ENCODE measurements around the gene ASB18.

Gene ASB18

GRCh38 chr2:236236559-236237452 lies 27.4 kb downstream of the ASB18 start:
- no peak for DNase-seq (ENCODE audit: extremely low read depth, low read depth)
- no peak for TF ChIP-seq CTCF (IDR thresholded peaks at IDR 0.05; ENCODE audit: low read depth, low read length)

- no peak for DNase-seq (ENCODE audit: extremely low read depth, low read depth)
- TF ChIP-seq CTCF (IDR thresholded peaks at IDR 0.05; ENCODE audit: low read depth, low read length), result no peak
These were observed 35.0 kb downstream of the ASB18 start for GRCh38 chr2:236229186-236229585.

- DNase-seq (ENCODE audit: extremely low read depth, low read depth), result no peak
- no peak for TF ChIP-seq CTCF (IDR thresholded peaks at IDR 0.05; ENCODE audit: low read depth, low read length)
These were observed 40.5 kb downstream of the ASB18 start for GRCh38 chr2:236223675-236224074.

- DNase-seq (ENCODE audit: extremely low read depth, low read depth), result no peak
- TF ChIP-seq CTCF (IDR thresholded peaks at IDR 0.05; ENCODE audit: low read depth, low read length), result no peak
These were observed 42.4 kb downstream of the ASB18 start for GRCh38 chr2:236221798-236222197.

GRCh38 chr2:236219411-236219810 lies 44.8 kb downstream of the ASB18 start:
- no peak for TF ChIP-seq CTCF (IDR thresholded peaks at IDR 0.05; ENCODE audit: low read depth, low read length)
- no peak for DNase-seq (ENCODE audit: extremely low read depth, low read depth)

GRCh38 chr2:236217926-236218325 lies 46.3 kb downstream of the ASB18 start:
- no peak for TF ChIP-seq CTCF (IDR thresholded peaks at IDR 0.05; ENCODE audit: low read depth, low read length)
- DNase-seq (ENCODE audit: extremely low read depth, low read depth), result no peak

- no peak for TF ChIP-seq CTCF (IDR thresholded peaks at IDR 0.05; ENCODE audit: low read depth, low read length)
- DNase-seq (ENCODE audit: extremely low read depth, low read depth), result no peak
These were observed 47.5 kb downstream of the ASB18 start for GRCh38 chr2:236216711-236217110.

Measured in AG09319 (cell line).